Transverse colon (tissue), 4 donors: ENCODE results near the gene ZFC3H1.

Experiments
- EP300 ChIP-seq: sonication (generic); formaldehyde crosslinking; IDR thresholded peaks from one replicate; pipeline ENCODE4 v1.6.1; 2017; ENCODE audit warnings: antibody characterized with exemption, low read depth
- POLR2AphosphoS5 ChIP-seq, 3 donors: sonication (generic); formaldehyde crosslinking; IDR thresholded peaks; one replicate each; pipeline ENCODE4 v1.6.1; 2016; ENCODE audit warnings: antibody characterized with exemption in 3 of 3
- TF ChIP-seq, protein P1 (sequence below), 5 experiments: fragments of 200-600 bp in 3 of 5; fragments of 450-650 bp in 2 of 5; sonication (generic) in 3 of 5; IDR thresholded peaks; 1 replicate in 2 of 5; 2 replicates in 3 of 5; pipeline ENCODE4 v1.5.1; 2016 to 2017; ENCODE audit warnings: antibody characterized with exemption in 5 of 5, inconsistent platforms in 3 of 5, mild to moderate bottlenecking in 2 of 5, moderate library complexity in 1 of 5

DNA sequence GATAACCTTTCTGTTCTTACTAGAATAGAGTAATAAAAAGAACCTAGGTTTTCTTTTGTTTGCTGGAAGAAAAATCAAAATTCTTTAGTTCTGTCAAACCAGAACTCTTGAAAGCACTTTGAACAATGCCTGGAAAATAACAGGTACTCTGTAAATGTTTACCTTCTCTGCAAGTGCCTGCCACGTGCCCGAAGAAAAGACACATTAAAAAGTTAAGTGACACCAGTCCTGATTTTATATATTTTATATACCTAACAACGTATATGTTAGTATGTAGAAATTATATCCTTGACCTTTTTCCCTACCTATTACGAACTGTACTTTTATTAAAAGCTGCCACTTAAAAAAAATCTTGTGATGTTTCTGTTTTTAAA, 1.4 kb upstream of the ZFC3H1 start:
- TF ChIP-seq, protein P1, sequence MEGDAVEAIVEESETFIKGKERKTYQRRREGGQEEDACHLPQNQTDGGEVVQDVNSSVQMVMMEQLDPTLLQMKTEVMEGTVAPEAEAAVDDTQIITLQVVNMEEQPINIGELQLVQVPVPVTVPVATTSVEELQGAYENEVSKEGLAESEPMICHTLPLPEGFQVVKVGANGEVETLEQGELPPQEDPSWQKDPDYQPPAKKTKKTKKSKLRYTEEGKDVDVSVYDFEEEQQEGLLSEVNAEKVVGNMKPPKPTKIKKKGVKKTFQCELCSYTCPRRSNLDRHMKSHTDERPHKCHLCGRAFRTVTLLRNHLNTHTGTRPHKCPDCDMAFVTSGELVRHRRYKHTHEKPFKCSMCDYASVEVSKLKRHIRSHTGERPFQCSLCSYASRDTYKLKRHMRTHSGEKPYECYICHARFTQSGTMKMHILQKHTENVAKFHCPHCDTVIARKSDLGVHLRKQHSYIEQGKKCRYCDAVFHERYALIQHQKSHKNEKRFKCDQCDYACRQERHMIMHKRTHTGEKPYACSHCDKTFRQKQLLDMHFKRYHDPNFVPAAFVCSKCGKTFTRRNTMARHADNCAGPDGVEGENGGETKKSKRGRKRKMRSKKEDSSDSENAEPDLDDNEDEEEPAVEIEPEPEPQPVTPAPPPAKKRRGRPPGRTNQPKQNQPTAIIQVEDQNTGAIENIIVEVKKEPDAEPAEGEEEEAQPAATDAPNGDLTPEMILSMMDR (IDR thresholded peaks at IDR 0.05), result no peak
- no peak for TF ChIP-seq POLR2AphosphoS5 (IDR thresholded peaks at IDR 0.05)
- no peak for TF ChIP-seq EP300
